Measurements from ENCODE around the gene ATP13A2. TPM values are rescaled to one million over a fixed set of nuclear protein-coding genes. Genes with fewer than 3 reads are reported as not detected.

The ATP13A2 gene
- polyA plus RNA-seq, 3 donors, result 17.6 to 37.8 (median 19.5) TPM

GRCh38 chr1:16969651-16970050 is 42.1 kb downstream of the ATP13A2 start:
- WGBS (ENCODE audit: insufficient coverage), result 96% methylated on average over 8 of the region's 12 CpGs
- H3K9ac ChIP-seq (ENCODE audit: insufficient read depth, low read length, poor library complexity, severe bottlenecking), result no peak overlapping the region
- H3K4me2 ChIP-seq (replicated peaks; ENCODE audit: extremely low read depth, low read length, poor library complexity, severe bottlenecking), result no peak overlapping the region
- H3K36me3 ChIP-seq (replicated peaks in 1 of 2; ENCODE audit: control insufficient read depth in 1 of 2, insufficient read depth in 2 of 2, low read length in 2 of 2), result peaks cover 4% of the 10 kb centered on the region in 2 donors
- DNase-seq, result no peak
- H3K27ac ChIP-seq (ENCODE audit: low read depth in 1 of 2, low read length in 2 of 2), result no peak overlapping the region
- no peak overlapping the region for H3K4me3 ChIP-seq (replicated peaks in 1 of 3; ENCODE audit: low read depth in 2 of 3, low read length in 3 of 3)
- intact Hi-C loops (cut with micrococcal nuclease), result no loop called here
- no peaks in the 10 kb centered on the region for H3K79me2 ChIP-seq (ENCODE audit: insufficient read depth, low read length)
- H3K27me3 ChIP-seq (ENCODE audit: control insufficient read depth in 2 of 2, insufficient read depth in 2 of 2, low read length in 2 of 2), result no peaks in the 10 kb centered on the region
- H2AFZ ChIP-seq (ENCODE audit: insufficient read depth, low read depth, low read length, poor library complexity, severe bottlenecking), result no peak overlapping the region
- Mint-ChIP-seq H3K9me3 (no peaks in the 10 kb centered on the region), H3K27me3 (ENCODE audit: low read depth in 3 of 3) (peaks cover 0 to 2% (median 1%) of the 10 kb centered on the region in 3 donors), H3K36me3 (peaks cover 15 to 17% of the 10 kb centered on the region in 2 donors), H3K4me1 (no peaks in the 10 kb centered on the region), H3K27ac (no peak overlapping the region), H3K4me3 (no peak overlapping the region)
- no peak for TF ChIP-seq CTCF (IDR thresholded peaks at IDR 0.05)
- no peaks in the 10 kb centered on the region for H3K4me1 ChIP-seq (ENCODE audit: control insufficient read depth in 1 of 2, insufficient read depth in 2 of 2, low read length in 2 of 2)
- H3K9me3 ChIP-seq (replicated peaks in 1 of 2; ENCODE audit: control insufficient read depth in 1 of 2, insufficient read depth in 1 of 2, low read length in 2 of 2), result no peaks in the 10 kb centered on the region
- H4K20me1 ChIP-seq (ENCODE audit: insufficient read depth, low read length), result no peaks in the 10 kb centered on the region

- H3K27me3 ChIP-seq (ENCODE audit: control insufficient read depth in 2 of 2, insufficient read depth in 2 of 2, low read length in 2 of 2), result no peaks in the 10 kb centered on the region
- Mint-ChIP-seq H3K27me3 (ENCODE audit: low read depth in 3 of 3) (peaks cover 0 to 2% (median 1%) of the 10 kb centered on the region in 3 donors), H3K36me3 (peaks cover 15 to 17% of the 10 kb centered on the region in 2 donors), H3K27ac (no peak overlapping the region), H3K4me1 (no peaks in the 10 kb centered on the region), H3K9me3 (no peaks in the 10 kb centered on the region), H3K4me3 (no peak overlapping the region)
- DNase-seq, result no peak
- no peak for TF ChIP-seq CTCF (IDR thresholded peaks at IDR 0.05)
- H3K9me3 ChIP-seq (replicated peaks in 1 of 2; ENCODE audit: control insufficient read depth in 1 of 2, insufficient read depth in 1 of 2, low read length in 2 of 2), result no peaks in the 10 kb centered on the region
- no peak overlapping the region for H3K9ac ChIP-seq (ENCODE audit: insufficient read depth, low read length, poor library complexity, severe bottlenecking)
- intact Hi-C loops (cut with micrococcal nuclease), result no loop called here
- H3K79me2 ChIP-seq (ENCODE audit: insufficient read depth, low read length), result no peaks in the 10 kb centered on the region
- H3K4me3 ChIP-seq (replicated peaks in 1 of 3; ENCODE audit: low read depth in 2 of 3, low read length in 3 of 3), result no peak overlapping the region
- no peak overlapping the region for H3K4me2 ChIP-seq (replicated peaks; ENCODE audit: extremely low read depth, low read length, poor library complexity, severe bottlenecking)
- 97% methylated on average over 14 of the region's 14 CpGs for WGBS (ENCODE audit: insufficient coverage)
- no peaks in the 10 kb centered on the region for H3K4me1 ChIP-seq (ENCODE audit: control insufficient read depth in 1 of 2, insufficient read depth in 2 of 2, low read length in 2 of 2)
- H2AFZ ChIP-seq (ENCODE audit: insufficient read depth, low read depth, low read length, poor library complexity, severe bottlenecking), result no peak overlapping the region
- H4K20me1 ChIP-seq (ENCODE audit: insufficient read depth, low read length), result no peaks in the 10 kb centered on the region
- peaks cover 4% of the 10 kb centered on the region in 2 donors for H3K36me3 ChIP-seq (replicated peaks in 1 of 2; ENCODE audit: control insufficient read depth in 1 of 2, insufficient read depth in 2 of 2, low read length in 2 of 2)
- H3K27ac ChIP-seq (ENCODE audit: low read depth in 1 of 2, low read length in 2 of 2), result no peak overlapping the region
Observed at GRCh38 chr1:16969057-16969611, 42.6 kb downstream of the ATP13A2 start.
